ENCODE results near the gene SLC6A11. TPM values are rescaled to one million over a fixed set of nuclear protein-coding genes. Genes with fewer than 3 reads are reported as not detected.

Gene SLC6A11
- total and polyA plus RNA-seq, 2 of the 13 experiments (the other 11 are each of a cell fraction or from before 2014, with no cell fraction given) = 17.9 to 34.5 TPM

DNA sequence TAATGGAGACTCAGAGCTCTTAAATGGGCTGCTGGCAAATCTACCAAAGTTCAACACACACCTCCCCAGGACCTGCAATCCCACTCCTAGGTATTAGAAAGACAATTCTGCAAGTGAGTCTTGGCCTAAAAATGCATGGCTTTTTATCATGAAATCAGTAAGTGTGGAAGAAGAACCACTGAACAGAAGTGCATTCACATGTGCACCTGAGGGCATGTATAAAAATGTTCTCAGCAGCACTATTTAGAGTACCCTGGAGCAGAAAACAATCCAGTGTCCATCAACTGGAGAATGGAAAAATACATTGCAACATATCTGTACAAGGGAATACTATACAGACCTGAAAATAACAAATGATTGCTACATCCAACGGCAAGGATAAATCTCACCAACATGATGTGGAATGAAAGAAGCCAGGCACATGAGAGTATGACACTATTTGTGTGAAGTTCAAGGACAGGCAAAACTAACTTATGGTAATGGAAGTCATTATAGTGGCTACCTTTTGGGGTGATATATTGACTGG lies 168.4 kb downstream of the SLC6A11 start:
- intact Hi-C loops (cut with micrococcal nuclease; ENCODE audit: unreplicated experiment) = no loop called here
- Histone ChIP-seq H3K4me2 (ENCODE audit: low read depth, low read length) (no peak overlapping the region), H3K27me3 (ENCODE audit: control insufficient read depth in 1 of 2, insufficient read depth in 2 of 2, low read length in 2 of 2) (0 out of 5 replicates have a peak, but pooled peaks cover 0 to 3% of the 10 kb centered on the region in 2 experiments), H3K4me1 (ENCODE audit: insufficient read depth, low read length) (peaks cover 18% of the 10 kb centered on the region), H3K27ac (ENCODE audit: extremely low read length, insufficient read depth, low read length) (no peak overlapping the region), H3K4me3 (replicated peaks in 1 of 3; ENCODE audit: insufficient read depth in 1 of 3, low read depth in 2 of 3, low read length in 3 of 3) (no peak overlapping the region), H3K9ac (ENCODE audit: insufficient read depth, low read depth, low read length) (no peak overlapping the region), H3K9me3 (ENCODE audit: low read length) (no peaks in the 10 kb centered on the region), H2AFZ (ENCODE audit: low read length) (no peak overlapping the region), H4K20me1 (ENCODE audit: insufficient read depth, low read length) (no peaks in the 10 kb centered on the region), H3K79me2 (ENCODE audit: insufficient read depth, low read length) (no peaks in the 10 kb centered on the region), H3K36me3 (replicated peaks in 1 of 2; ENCODE audit: control insufficient read depth in 1 of 2, insufficient read depth in 2 of 2, low read length in 2 of 2) (no peaks in the 10 kb centered on the region)
- POLR2A ChIA-PET = no interaction called here
- DNase-seq (ENCODE audit: low spot score) = no peak
- no TSS peak for BruUV-seq (replicated peaks)
- CTCF ChIA-PET (ENCODE audit: low intra/inter-chr PET ratio, low total read pairs) = no interaction called here
- FAIRE-seq = no peak
- TF ChIP-seq CEBPB (IDR thresholded peaks at IDR 0.05; ENCODE audit: borderline replicate concordance, low read depth, low read length) = 0 out of 2 replicates have a peak, but pooled peaks have one; percentile 21
- TF ChIP-seq, protein P1, sequence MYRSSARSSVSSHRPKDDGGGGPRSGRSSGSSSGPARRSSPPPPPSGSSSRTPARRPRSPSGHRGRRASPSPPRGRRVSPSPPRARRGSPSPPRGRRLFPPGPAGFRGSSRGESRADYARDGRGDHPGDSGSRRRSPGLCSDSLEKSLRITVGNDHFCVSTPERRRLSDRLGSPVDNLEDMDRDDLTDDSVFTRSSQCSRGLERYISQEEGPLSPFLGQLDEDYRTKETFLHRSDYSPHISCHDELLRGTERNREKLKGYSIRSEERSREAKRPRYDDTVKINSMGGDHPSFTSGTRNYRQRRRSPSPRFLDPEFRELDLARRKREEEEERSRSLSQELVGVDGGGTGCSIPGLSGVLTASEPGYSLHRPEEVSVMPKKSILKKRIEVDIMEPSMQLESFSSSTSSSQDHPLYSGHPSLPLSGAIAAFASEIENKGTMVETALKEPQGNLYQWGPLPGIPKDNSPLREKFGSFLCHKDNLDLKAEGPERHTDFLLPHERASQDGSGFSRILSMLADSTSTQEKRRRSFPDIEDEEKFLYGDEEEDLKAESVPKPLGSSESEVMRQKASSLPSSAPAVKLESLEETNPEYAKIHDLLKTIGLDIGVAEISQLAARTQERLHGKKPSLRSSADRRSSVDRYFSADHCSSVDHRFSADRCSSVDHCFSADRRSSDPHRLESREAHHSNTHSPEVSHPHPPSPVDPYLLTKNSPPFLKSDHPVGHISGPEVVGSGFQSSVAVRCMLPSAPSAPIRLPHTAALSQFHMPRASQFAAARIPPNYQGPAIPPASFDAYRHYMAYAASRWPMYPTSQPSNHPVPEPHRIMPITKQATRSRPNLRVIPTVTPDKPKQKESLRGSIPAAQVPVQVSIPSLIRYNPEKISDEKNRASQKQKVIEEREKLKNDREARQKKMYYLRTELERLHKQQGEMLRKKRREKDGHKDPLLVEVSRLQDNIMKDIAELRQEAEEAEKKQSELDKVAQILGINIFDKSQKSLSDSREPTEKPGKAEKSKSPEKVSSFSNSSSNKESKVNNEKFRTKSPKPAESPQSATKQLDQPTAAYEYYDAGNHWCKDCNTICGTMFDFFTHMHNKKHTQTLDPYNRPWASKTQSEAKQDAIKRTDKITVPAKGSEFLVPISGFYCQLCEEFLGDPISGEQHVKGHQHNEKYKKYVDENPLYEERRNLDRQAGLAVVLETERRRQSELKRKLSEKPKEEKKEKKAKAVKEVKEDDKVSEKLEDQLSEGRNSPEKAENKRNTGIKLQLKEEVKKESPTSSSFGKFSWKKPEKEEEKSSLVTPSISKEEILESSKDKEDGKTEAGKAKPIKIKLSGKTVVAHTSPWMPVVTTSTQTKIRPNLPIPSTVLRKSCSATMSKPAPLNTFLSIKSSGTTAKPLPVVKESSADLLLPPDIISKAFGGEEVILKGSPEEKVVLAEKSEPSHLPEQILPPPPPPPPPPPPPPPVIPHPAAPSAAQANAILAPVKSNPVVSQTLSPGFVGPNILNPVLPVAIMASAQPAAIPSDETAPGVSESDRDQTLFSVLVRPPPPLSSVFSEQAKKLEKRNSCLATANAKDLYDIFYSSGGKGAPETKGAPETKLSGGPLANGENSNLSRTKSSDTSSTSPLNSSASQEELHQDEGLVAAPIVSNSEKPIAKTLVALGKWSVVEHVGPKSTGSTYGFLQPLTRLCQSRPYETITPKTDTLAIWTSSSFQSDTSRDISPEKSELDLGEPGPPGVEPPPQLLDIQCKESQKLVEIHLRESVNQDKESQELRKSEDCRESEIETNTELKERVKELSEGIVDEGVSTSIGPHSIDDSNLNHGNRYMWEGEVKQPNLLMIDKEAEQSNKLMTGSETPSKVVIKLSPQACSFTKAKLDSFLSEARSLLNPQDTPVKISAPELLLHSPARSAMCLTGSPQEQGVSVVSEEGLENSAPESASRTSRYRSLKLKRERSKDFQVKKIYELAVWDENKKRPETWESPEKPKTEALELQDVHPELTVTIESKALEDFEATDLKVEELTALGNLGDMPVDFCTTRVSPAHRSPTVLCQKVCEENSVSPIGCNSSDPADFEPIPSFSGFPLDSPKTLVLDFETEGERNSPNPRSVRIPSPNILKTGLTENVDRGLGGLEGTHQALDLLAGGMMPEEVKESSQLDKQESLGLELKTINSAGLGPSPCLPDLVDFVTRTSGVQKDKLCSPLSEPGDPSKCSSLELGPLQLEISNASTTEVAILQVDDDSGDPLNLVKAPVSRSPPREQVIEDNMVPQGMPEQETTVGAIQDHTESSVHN (CRISPR knock-in tag; IDR thresholded peaks at IDR 0.05) = no peak
- in situ Hi-C loops (cut with HindIII; ENCODE audit: extremely low pct_ligation_motif_present, low pct_unique_long_range_greater_than_20kb) = no loop called here
- WGBS (ENCODE audit: low lambda C conversion rate) = 4% methylated on average over 1 of the region's 1 CpG
- no peak for ATAC-seq

Measured in HepG2 (cell line).